ENCODE data around the gene SV2A. TPM values are rescaled to one million over a fixed set of nuclear protein-coding genes. Genes with fewer than 3 reads are reported as not detected.

The SV2A gene
- total RNA-seq, 2 donors from 2014 or later, result 25.6 to 26.2 TPM

- H3K4me3 Mint-ChIP-seq, result peak overlapping the region; percentile 86
- no peak for DNase-seq
Observed at GRCh38 chr1:149925345-149925744, 7.7 kb upstream of the SV2A start.

GRCh38 chr1:149923626-149924025 lies 6.0 kb upstream of the SV2A start:
- no peak for TF ChIP-seq CTCF (conservative IDR thresholded peaks at IDR 0.05)
- no peaks in the 10 kb centered on the region for H3K27me3 Mint-ChIP-seq (ENCODE audit: insufficient read depth)
- peaks cover 46% of the 10 kb centered on the region for H3K36me3 ChIP-seq (ENCODE audit: control insufficient read depth, insufficient read depth, low read length)
- H3K4me3 Mint-ChIP-seq, result no peak overlapping the region
- H3K27me3 ChIP-seq (ENCODE audit: control insufficient read depth, insufficient read depth, low read length, poor library complexity, severe bottlenecking), result no peaks in the 10 kb centered on the region
- no peak overlapping the region for H3K27ac ChIP-seq (ENCODE audit: low read depth, low read length)
- DNase-seq, result no peak
- H3K4me1 Mint-ChIP-seq, result peaks cover 13% of the 10 kb centered on the region
- 92 to 97% methylated on average over 5 to 10 of the region's 10 CpGs for WGBS, 2 experiments (ENCODE audit: insufficient coverage in 1 of 2, insufficient read length in 1 of 2)
- peaks cover 6% of the 10 kb centered on the region for H3K4me1 ChIP-seq (ENCODE audit: control insufficient read depth, insufficient read depth, low read length)
- no peak overlapping the region for H3K27ac Mint-ChIP-seq
- H3K9me3 ChIP-seq (ENCODE audit: control insufficient read depth, low read length), result no peaks in the 10 kb centered on the region
- peaks cover 43% of the 10 kb centered on the region for H3K36me3 Mint-ChIP-seq (ENCODE audit: low read depth)
- H3K9me3 Mint-ChIP-seq, result no peaks in the 10 kb centered on the region
- H3K4me3 ChIP-seq (ENCODE audit: low read length), result no peak overlapping the region
- H3K9ac ChIP-seq (ENCODE audit: extremely low read depth, low read length, poor library complexity, severe bottlenecking), result no peak overlapping the region

More at GRCh38 chr1:149925345-149925744, 7.7 kb upstream of the SV2A start:
- H3K27me3 Mint-ChIP-seq (ENCODE audit: insufficient read depth), result no peaks in the 10 kb centered on the region
- 94 to 100% methylated on average over 3 of the region's 3 CpGs for WGBS, 2 experiments (ENCODE audit: insufficient coverage in 1 of 2, insufficient read length in 1 of 2)
- H3K36me3 Mint-ChIP-seq (ENCODE audit: low read depth), result peaks cover 43% of the 10 kb centered on the region
- TF ChIP-seq CTCF (conservative IDR thresholded peaks at IDR 0.05), result no peak
- H3K36me3 ChIP-seq (ENCODE audit: control insufficient read depth, insufficient read depth, low read length), result peaks cover 46% of the 10 kb centered on the region
- H3K9me3 ChIP-seq (ENCODE audit: control insufficient read depth, low read length), result no peaks in the 10 kb centered on the region
- H3K9ac ChIP-seq (ENCODE audit: extremely low read depth, low read length, poor library complexity, severe bottlenecking), result no peak overlapping the region
- H3K27ac ChIP-seq (ENCODE audit: low read depth, low read length), result no peak overlapping the region
- H3K9me3 Mint-ChIP-seq, result no peaks in the 10 kb centered on the region
- no peaks in the 10 kb centered on the region for H3K27me3 ChIP-seq (ENCODE audit: control insufficient read depth, insufficient read depth, low read length, poor library complexity, severe bottlenecking)
- peaks cover 6% of the 10 kb centered on the region for H3K4me1 ChIP-seq (ENCODE audit: control insufficient read depth, insufficient read depth, low read length)
- H3K4me1 Mint-ChIP-seq, result peaks cover 19% of the 10 kb centered on the region
- no peak overlapping the region for H3K27ac Mint-ChIP-seq
- peak overlapping the region; percentile 99 for H3K4me3 ChIP-seq (ENCODE audit: low read length)

- Mint-ChIP-seq H3K27ac (no peak overlapping the region), H3K36me3 (ENCODE audit: low read depth) (peaks cover 7% of the 10 kb centered on the region), H3K4me3 (peak overlapping the region; percentile 74), H3K9me3 (no peaks in the 10 kb centered on the region), H3K4me1 (peaks cover 27% of the 10 kb centered on the region), H3K27me3 (ENCODE audit: insufficient read depth) (peaks cover 3% of the 10 kb centered on the region)
- 0 to 8% methylated on average over 1 to 10 of the region's 10 CpGs for WGBS, 2 experiments (ENCODE audit: insufficient coverage in 1 of 2, insufficient read length in 1 of 2)
- H3K9ac ChIP-seq (ENCODE audit: extremely low read depth, low read length, poor library complexity, severe bottlenecking), result peak overlapping the region; percentile 59
- peaks cover 10% of the 10 kb centered on the region for H3K4me1 ChIP-seq (ENCODE audit: control insufficient read depth, insufficient read depth, low read length)
- H3K27ac ChIP-seq (ENCODE audit: low read depth, low read length), result no peak overlapping the region
- H3K27me3 ChIP-seq (ENCODE audit: control insufficient read depth, insufficient read depth, low read length, poor library complexity, severe bottlenecking), result no peaks in the 10 kb centered on the region
- no peak for TF ChIP-seq CTCF (conservative IDR thresholded peaks at IDR 0.05)
- no peaks in the 10 kb centered on the region for H3K9me3 ChIP-seq (ENCODE audit: control insufficient read depth, low read length)
- H3K36me3 ChIP-seq (ENCODE audit: control insufficient read depth, insufficient read depth, low read length), result no peaks in the 10 kb centered on the region
- peak overlapping the region; percentile 92 for H3K4me3 ChIP-seq (ENCODE audit: low read length)
- DNase-seq, result no peak
Observed at GRCh38 chr1:149916898-149917252, 769 bp downstream of the SV2A start.
